Jurkat, Clone E6-1 (cell line): ENCODE measurements around the gene C22orf31.

Source experiments
- DNase-seq: peaks from one replicate; pipeline ENCODE4 v3.0.0-alpha.2; 2011; ENCODE audit warnings: low read depth, low spot score
- H3K4me3 ChIP-seq: 2 replicates; pipeline ENCODE4 v1.5.1; 2011; ENCODE audit warnings: mild to moderate bottlenecking, low read length, control low read depth, moderate library complexity

The C22orf31 gene

GRCh38 chr22:29082826-29083545, 21.4 kb upstream of the C22orf31 start:
- no peak overlapping the region for H3K4me3 ChIP-seq
- no peak for DNase-seq

DNA sequence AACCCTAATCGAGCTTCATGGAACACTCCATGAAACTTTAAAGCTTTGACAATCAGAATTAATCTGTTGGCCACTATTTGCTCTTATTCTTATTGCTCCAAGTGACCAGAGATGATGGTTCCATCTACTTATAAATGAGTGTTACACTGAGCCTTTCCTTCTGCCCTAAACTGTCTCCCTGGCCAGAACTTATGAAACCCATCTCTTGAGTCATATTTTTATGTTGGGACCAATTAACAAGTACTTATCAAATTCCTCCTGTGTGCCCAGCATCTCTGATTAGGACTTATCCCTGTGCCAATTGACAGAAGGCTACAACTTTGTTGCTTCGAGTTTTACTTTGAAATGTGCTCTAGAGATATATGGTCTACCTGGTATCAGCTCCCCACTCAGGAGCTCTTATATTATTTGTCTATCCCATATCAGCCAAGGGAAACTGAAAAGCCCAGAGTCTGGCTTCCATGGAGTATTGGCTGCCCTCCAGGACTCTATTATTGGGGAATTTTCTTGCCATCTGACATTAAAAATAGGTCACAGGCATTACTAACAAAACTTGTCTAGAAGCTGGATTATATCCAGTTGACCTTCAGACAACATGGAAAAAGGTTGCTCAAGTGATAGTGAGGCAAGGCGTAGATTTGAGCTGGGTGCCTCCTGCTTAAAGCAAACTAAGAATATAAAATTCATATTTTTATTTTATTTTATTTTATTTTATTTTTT, 20.0 kb upstream of the C22orf31 start:
- no peak for DNase-seq
- no peak overlapping the region for H3K4me3 ChIP-seq

DNA sequence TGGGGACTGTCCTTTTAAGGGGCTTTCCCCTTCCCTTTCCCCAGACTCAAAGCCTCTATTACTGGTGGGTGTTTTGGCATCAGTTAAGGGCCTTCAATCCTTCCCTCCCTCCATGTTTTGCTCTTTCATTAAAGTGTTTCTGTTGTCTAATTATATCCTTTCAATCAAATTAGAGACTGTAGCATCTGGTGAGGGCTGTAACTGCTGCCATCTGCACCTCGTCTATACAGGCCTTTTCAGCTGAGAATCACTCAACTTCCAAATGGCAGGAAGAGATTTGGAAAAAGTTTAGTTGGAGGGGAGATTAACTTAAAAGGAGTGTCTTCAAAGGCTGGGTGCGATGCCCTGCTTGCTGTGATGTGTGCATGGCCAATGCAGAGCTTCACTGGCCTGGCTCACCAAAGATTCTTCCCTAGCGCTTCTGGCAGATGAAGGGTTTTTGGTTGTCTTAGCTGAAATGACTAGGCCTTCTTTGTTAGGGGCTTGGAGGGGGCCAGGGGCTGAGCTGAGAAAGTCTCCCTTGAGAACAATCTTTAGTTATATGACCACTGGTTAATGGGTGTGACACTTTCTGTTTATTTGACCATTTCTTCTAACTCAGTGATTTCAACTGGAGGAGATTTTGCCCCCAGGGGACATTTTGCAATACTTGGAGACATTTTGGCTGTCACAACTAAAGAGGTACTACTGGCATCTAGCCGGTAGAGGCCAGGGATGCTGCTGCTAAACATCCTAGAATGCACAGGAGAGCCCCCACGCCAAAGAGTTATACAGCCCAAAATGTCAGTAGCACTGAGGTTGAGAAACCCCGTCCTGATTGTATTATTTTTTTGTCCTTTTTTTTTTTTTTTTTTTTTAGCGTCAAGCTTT, 18.7 kb upstream of the C22orf31 start:
- no peak overlapping the region for H3K4me3 ChIP-seq
- no peak for DNase-seq

DNA sequence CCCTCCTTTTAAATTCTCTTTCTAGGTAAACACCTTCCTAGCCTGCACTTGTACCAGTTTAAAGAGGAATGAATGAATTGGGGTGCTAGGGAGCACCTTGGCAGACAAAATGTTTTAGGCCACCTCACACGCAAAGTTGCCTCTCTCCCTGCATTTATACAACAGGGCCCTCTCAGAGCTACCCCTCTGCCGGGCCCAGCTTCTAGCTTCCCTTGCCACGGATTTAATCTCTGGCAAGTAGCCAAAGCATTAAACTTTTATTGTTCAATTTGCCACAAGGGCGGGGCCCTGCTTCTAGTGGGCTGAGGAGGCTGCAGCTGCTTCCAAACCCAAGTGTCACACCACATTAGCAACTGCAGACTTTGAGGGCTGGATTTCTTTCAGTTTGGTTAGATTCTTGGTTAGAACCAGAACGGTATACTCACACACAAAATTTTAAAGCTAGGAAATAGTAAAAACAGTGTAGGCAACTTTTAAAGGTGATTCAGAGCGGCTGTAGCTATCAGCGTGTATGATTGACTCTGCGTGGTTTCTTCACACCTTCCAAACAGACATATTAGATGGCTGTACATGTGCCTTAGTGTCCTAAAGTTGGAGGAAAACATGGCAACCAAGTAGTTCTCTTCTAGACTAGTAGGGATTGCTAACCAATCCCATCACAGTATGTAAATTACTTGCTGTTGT, 17.7 kb upstream of the C22orf31 start:
- peak overlapping the region; percentile 34 for H3K4me3 ChIP-seq

GRCh38 chr22:29078869-29079207, 17.2 kb upstream of the C22orf31 start:
- no peak for DNase-seq

More for the DNA sequence above, 17.7 kb upstream of the C22orf31 start:
- DNase-seq = peak; percentile 96

GRCh38 chr22:29078036-29078868, 16.6 kb upstream of the C22orf31 start:
- H3K4me3 ChIP-seq = peak overlapping the region; percentile 34
- peak; percentile 83 for DNase-seq

More at GRCh38 chr22:29078869-29079207, 17.2 kb upstream of the C22orf31 start:
- H3K4me3 ChIP-seq = peak overlapping the region; percentile 34

- no peak for DNase-seq
- no peak overlapping the region for H3K4me3 ChIP-seq
These were observed 12.7 kb upstream of the C22orf31 start for GRCh38 chr22:29074276-29074772.

DNA sequence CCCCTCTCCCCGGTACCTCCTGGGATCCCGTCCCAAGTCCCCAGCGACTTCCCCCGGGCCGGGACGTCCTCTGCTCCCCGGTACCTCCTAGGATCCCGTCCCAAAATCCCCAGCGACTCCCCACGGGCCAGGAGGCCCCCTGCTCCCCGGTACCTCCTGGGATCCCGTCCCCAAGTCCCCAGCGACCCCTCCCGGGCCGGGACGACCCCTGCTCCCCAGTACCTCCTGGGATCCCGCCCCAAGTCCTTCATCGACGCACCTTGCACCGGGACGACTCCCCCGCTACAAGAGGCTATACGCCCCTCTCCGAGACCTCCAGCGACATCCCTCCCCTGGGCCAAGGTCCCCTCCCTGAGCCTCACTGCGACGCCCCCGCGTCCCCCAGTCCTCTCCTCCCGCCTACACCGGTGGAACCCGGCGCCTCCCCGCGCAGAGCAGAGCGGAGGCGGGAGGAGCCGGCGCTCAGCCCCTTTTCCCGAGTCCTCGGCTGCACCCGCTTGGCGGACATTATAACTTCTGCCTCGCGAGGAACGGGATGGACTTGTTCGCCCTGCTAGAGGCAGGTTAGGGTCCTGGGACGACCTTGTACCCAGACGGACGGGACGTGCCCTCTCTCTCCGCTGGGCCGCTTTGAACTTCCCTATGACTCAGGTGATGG, 12.1 kb upstream of the C22orf31 start:
- DNase-seq = no peak

DNA sequence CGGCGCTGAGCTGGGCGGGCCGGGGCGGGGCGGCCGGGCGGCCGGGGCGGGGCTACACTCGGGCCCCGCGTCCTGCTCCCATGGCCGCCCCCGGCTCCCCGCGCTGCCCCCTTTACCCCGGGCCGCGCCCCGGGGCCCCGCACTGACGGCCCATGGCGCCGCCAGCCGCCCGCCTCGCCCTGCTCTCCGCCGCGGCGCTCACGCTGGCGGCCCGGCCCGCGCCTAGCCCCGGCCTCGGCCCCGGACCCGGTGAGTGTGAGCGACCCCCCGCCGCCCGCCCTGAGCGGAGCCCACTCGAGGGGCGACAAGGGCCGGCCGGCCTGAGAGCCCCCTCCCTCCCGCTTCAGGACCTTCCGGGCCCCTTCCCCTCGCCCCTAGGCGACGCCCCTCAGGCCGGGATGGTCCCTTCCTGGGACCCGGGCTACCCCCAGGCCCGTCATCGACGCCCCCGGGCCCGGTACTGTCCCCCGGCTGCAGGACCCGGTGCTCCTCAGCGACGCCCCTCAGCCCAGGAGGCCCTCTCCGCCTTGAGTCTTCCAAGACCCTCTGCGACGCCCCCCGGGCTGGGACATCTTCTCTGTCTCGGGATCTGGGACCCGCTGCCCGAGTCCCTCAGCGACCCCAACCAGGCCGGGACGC, 11.5 kb upstream of the C22orf31 start, which contains the start of gene KREMEN1:
Gene KREMEN1 (plus strand): TSS at position 57 of the 639 bp plus-strand sequence. CDS start 96 bp downstream, at position 153.
- no peak for DNase-seq
- H3K4me3 ChIP-seq = peak within 1 kb of the TSS; percentile 66

More for the DNA sequence above, 12.1 kb upstream of the C22orf31 start:
- H3K4me3 ChIP-seq = peak overlapping the region; percentile 66

- DNase-seq = peak; percentile 53
- H3K4me3 ChIP-seq = peak overlapping the region; percentile 28
These were observed 10.8 kb upstream of the C22orf31 start for GRCh38 chr22:29072193-29072978.

DNA sequence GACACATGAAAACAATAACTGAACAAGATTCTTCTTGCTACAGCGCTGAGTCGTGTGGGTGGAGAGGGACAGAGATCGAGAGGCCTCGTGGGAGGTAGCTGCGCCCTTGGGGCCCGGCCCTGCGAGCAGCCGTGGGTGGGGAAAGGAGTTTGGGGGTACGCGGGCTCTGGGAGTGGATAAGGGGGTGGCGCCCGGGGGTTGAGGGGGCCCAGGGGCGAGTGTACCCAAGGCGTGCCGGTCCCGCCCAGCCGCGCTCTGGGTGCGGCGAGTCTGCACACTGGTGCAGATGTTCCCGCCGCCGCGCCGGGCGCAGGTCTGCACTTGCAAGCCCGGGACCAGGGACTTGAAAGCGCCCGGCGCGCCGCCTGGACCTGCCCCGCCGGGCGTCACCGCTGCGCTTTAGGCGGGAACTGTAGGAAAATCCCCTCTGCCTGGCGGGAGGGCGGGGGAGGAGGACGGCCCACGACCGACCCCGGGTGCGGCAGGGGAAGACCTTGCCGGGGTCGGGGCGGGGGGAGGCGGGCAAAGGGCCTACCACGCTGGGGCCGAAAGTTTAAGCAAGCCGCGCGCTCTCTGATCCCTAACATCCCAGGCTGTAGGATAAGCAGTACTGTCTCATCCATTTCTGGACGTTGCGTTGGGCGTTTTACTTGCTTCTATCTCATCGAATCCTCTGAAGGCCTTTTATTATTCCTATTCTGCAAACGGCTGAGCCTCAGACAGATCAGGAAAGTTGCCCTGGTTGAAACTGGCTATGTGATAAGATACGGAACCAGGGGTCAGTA, 9.8 kb upstream of the C22orf31 start:
- DNase-seq = no peak
- H3K4me3 ChIP-seq = no peak overlapping the region

- H3K4me3 ChIP-seq = no peak overlapping the region
- DNase-seq = no peak
These were observed 8.9 kb upstream of the C22orf31 start for GRCh38 chr22:29070490-29070889.

DNA sequence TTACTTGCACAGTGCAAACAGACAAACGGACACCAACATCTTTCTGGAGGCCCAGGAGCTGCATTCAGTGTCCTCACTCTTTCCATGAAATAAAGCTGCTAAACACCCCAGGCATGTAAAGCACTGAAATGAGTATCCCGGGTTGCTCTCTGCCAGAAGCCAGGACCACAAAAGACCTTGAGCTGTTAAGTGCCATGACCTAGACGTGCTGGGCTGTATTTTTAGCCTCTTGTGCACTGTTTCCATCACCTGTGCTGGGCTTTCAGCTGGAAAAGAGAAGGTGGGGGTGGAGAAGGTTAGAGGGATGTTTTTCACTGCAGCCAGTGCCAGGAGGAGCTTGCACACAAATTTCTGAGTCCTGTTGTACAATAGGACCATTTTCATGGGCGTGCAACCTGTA, 7.8 kb upstream of the C22orf31 start:
- no peak overlapping the region for H3K4me3 ChIP-seq
- no peak for DNase-seq

GRCh38 chr22:29065468-29066190, 4.0 kb upstream of the C22orf31 start:
- peak overlapping the region; percentile 6; the same call in 1 of the 2 replicates for H3K4me3 ChIP-seq
- DNase-seq = peak; percentile 77

GRCh38 chr22:29062286-29062821, 723 bp upstream of the C22orf31 start:
- no peak overlapping the region for H3K4me3 ChIP-seq
- no peak for DNase-seq
